Renal cortical epithelial cell (primary cell): Measurements from ENCODE around the gene ZNF490. TPM values are rescaled to one million over a fixed set of nuclear protein-coding genes. Genes with fewer than 3 reads are reported as not detected.
"Not testable (repeated sequence)": the region's sequence is repeated elsewhere in the genome, so short reads cannot be mapped to it uniquely, and the experiment has no call there.

Experiments
- DNase-seq: peaks from one replicate; pipeline ENCODE4 v3.0.0-alpha.2; 2011; ENCODE audit warnings: low read depth
- total RNA-seq: library from RNA; depleted of rRNA; stranded (reverse); fragments of >200 nt; gene quantifications from 2 replicates; pipeline ENCODE4 v1.2.3, GENCODE V29; 2014

Gene ZNF490
- total RNA-seq, 1 donor from 2014 or later, result 19.6 TPM

GRCh38 chr19:12621253-12622024 lies 10.8 kb upstream of the ZNF490 start:
- not testable (repeated sequence) for DNase-seq

- DNase-seq, result no peak
These were observed 7.0 kb upstream of the ZNF490 start for GRCh38 chr19:12617646-12618045.

- DNase-seq, result peak; percentile 55
These were observed 717 bp upstream of the ZNF490 start for GRCh38 chr19:12611361-12611699.

- no peak for DNase-seq
These were observed 3.0 kb downstream of the ZNF490 start for GRCh38 chr19:12607631-12608030.

- DNase-seq, result no peak
These were observed 3.8 kb downstream of the ZNF490 start for GRCh38 chr19:12606796-12607195.

- DNase-seq, result no peak
These were observed 6.9 kb downstream of the ZNF490 start for GRCh38 chr19:12603714-12604113.

- DNase-seq, result no peak
These were observed 13.0 kb downstream of the ZNF490 start for GRCh38 chr19:12597594-12597993.

- peak; percentile 6 for DNase-seq
These were observed 13.6 kb downstream of the ZNF490 start for GRCh38 chr19:12596927-12597548.

GRCh38 chr19:12596485-12596884 lies 14.1 kb downstream of the ZNF490 start:
- DNase-seq, result no peak

- DNase-seq, result no peak
These were observed 29.5 kb downstream of the ZNF490 start for GRCh38 chr19:12581100-12581499.

- DNase-seq, result peak; percentile 26
These were observed 30.4 kb downstream of the ZNF490 start for GRCh38 chr19:12580180-12580694.

- no peak for DNase-seq
These were observed 32.0 kb downstream of the ZNF490 start for GRCh38 chr19:12578641-12579040.

- DNase-seq, result no peak
These were observed 36.6 kb downstream of the ZNF490 start for GRCh38 chr19:12574036-12574435.

- no peak for DNase-seq
These were observed 42.7 kb downstream of the ZNF490 start for GRCh38 chr19:12567951-12568350.

GRCh38 chr19:12566380-12566779 lies 44.2 kb downstream of the ZNF490 start:
- not testable (repeated sequence) for DNase-seq

GRCh38 chr19:12564016-12564664 lies 46.5 kb downstream of the ZNF490 start:
- peak; percentile 72 for DNase-seq

- DNase-seq, result no peak
These were observed 55.1 kb downstream of the ZNF490 start for GRCh38 chr19:12555456-12555930.

GRCh38 chr19:12551060-12551832 lies 59.4 kb downstream of the ZNF490 start, which contains the start of gene ZNF564:
TSS of gene ZNF564 (minus strand) at chr19:12551482. CDS start at chr19:12551332, 150 bp downstream.
- peak; percentile 99 for DNase-seq

- DNase-seq, result no peak
These were observed 63.7 kb downstream of the ZNF490 start for GRCh38 chr19:12546903-12547302.

- no peak for DNase-seq
These were observed 64.5 kb downstream of the ZNF490 start for GRCh38 chr19:12546068-12546467.

GRCh38 chr19:12545267-12545666 lies 65.3 kb downstream of the ZNF490 start:
- DNase-seq, result no peak

- no peak for DNase-seq
These were observed 66.2 kb downstream of the ZNF490 start for GRCh38 chr19:12544401-12544876.
